ENCODE measurements around the gene NOP14. TPM values are rescaled to one million over a fixed set of nuclear protein-coding genes. Genes with fewer than 3 reads are reported as not detected.
"Not testable (repeated sequence)": the region's sequence is repeated elsewhere in the genome, so short reads cannot be mapped to it uniquely, and the experiment has no call there.

Gene NOP14
- total and polyA plus RNA-seq, 4 donors = 6.1 to 16.9 (median 14.4) TPM

DNA sequence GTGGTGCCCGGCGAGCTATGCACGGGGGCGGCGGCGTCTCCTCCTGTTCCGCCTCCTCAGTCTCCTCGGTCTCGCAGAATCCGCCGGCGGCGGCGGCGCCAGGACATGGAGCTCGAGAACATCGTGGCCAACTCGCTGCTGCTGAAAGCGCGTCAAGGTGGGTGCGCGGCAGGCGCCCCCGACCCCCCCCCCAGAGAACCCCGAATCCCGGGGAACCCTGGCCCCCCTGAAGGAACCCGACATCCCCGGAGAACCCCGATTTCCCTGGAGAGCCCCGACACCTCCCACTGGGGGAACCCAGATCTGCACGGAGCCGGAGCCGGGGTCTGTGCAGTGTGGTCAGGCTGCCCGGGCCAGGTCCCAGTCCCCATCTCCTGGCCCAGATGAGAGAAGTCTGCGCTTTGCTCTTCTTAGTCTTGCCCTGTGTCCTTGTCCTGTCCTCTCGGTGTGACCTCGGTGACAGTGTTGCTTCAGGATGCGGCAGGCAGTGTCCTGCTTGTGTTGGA, 813 bp upstream of the NOP14 start:
- Histone ChIP-seq H3K4me3 (ENCODE audit: low read depth, low read length) (peak overlapping the region; percentile 65), H3K9me3 (ENCODE audit: control insufficient read depth, insufficient read depth, low read length) (no peaks in the 10 kb centered on the region), H3K36me3 (ENCODE audit: control insufficient read depth, insufficient read depth, low read length) (peaks cover 7% of the 10 kb centered on the region), H3K27me3 (ENCODE audit: control insufficient read depth, insufficient read depth, low read length) (no peaks in the 10 kb centered on the region), H3K27ac (ENCODE audit: low read depth, low read length) (no peak overlapping the region), H3K4me1 (ENCODE audit: control insufficient read depth, insufficient read depth, low read length) (peaks cover 20% of the 10 kb centered on the region)
- WGBS (ENCODE audit: insufficient coverage) = under 1% methylated on average over 36 of the region's 38 CpGs
- DNase-seq (ENCODE audit: low read depth in 4 of 6, low spot score in 6 of 6) = peak in 1 of 6 donors; percentile 24

DNA sequence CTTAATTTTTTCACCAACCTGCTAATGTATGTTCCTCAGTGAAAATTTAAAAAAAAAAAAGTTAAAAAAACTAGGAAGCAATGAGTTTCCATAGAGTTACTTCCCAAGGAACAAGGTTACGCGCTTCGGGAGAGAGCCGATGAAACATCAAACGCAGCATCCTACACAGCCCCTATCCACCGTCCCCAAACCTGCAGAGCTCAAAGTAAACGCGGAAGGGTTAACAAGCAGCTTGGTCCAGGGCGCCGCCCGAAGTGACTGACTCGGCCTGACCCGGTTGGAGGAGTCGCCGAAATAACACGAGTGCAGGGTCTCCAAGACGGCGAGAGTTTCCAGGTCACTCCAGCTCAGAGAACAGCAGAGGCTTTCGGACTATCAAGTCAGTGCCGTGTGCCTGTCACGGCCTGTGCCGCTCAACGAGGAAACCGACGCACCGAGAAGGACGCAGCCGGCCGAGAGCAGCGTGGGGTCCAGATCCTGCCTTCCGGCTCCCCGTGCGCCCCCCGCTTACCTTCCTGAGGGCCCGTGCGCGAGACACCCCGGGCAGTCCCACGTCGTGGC, 512 bp downstream of the NOP14 start:
- Histone ChIP-seq H3K4me1 (ENCODE audit: control insufficient read depth, insufficient read depth, low read length) (peaks cover 20% of the 10 kb centered on the region), H3K4me3 (ENCODE audit: low read depth, low read length) (peak overlapping the region; percentile 88), H3K36me3 (ENCODE audit: control insufficient read depth, insufficient read depth, low read length) (peaks cover 7% of the 10 kb centered on the region), H3K27ac (ENCODE audit: low read depth, low read length) (peak overlapping the region; percentile 83), H3K27me3 (ENCODE audit: control insufficient read depth, insufficient read depth, low read length) (no peaks in the 10 kb centered on the region), H3K9me3 (ENCODE audit: control insufficient read depth, insufficient read depth, low read length) (no peaks in the 10 kb centered on the region)
- under 1% methylated on average over 40 of the region's 40 CpGs for WGBS (ENCODE audit: insufficient coverage)
- DNase-seq (ENCODE audit: low read depth in 4 of 6, low spot score in 6 of 6) = peak in 3 of 6 donors; percentile 26 to 72 (median 30)

DNA sequence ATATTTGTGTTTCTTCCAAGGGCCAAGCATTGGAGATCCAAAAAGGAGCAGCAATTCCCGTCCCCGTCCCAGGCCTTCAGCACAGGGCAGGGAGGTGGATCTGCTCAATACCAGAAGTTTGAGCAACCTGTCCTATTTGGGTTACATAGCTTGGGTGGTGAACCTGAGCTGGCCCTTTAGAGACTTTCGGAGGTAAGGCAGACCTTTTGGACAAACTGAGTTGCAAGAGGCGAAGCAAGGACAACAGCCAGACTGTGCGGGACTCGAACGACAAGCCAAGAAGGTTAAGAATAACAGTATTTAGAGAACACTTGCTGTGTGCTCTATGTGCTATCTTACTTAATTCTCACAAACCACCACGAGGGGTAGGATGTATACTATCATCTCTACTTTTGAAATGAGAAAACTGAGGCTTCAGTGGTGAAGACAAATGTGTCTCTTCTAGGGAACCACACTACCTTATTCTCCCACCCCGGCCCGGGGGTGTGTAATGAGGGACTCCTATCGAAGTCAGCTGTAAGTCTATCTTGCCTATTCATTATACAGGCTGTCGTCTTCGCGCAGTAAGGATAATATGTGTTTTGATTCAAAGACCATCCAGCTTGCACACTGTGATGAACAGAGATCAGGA, 1.3 kb downstream of the NOP14 start:
- peak overlapping the region; percentile 88 for H3K4me3 ChIP-seq (ENCODE audit: low read depth, low read length)
- no peaks in the 10 kb centered on the region for H3K27me3 ChIP-seq (ENCODE audit: control insufficient read depth, insufficient read depth, low read length)
- H3K4me1 ChIP-seq (ENCODE audit: control insufficient read depth, insufficient read depth, low read length) = peaks cover 20% of the 10 kb centered on the region
- WGBS (ENCODE audit: insufficient coverage) = 39% methylated on average over 6 of the region's 14 CpGs
- no peak overlapping the region for H3K27ac ChIP-seq (ENCODE audit: low read depth, low read length)
- peaks cover 10% of the 10 kb centered on the region for H3K36me3 ChIP-seq (ENCODE audit: control insufficient read depth, insufficient read depth, low read length)
- no peak for DNase-seq (ENCODE audit: low read depth in 4 of 6, low spot score in 6 of 6)
- H3K9me3 ChIP-seq (ENCODE audit: control insufficient read depth, insufficient read depth, low read length) = no peaks in the 10 kb centered on the region

DNA sequence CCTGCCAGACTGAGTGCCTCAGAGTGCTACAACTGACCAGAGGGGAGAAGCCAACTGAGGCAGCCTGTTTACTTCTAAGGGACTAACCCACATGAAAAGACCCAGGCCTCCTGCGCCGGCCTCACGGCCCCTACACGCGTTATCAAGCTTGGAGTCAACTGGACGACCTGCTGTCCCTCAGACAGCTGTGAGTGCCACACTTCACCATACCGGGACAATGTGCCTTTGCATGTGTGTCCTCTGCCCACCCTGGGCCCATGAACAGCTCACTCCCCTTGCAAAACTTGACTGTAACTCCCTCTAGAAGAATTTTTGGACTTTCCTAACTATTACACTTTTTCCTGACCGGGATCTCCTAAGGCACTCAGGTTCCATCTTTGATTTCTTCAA, 1.8 kb downstream of the NOP14 start:
- DNase-seq (ENCODE audit: low read depth in 4 of 6, low spot score in 6 of 6) = peak in 2 of 6 donors; percentile 21 to 25

GRCh38 chr4:2960450-2960849, 2.8 kb downstream of the NOP14 start:
- Histone ChIP-seq H3K4me1 (ENCODE audit: control insufficient read depth, insufficient read depth, low read length) (peaks cover 20% of the 10 kb centered on the region), H3K36me3 (ENCODE audit: control insufficient read depth, insufficient read depth, low read length) (peaks cover 18% of the 10 kb centered on the region)
- not testable (repeated sequence) for H3K9me3 ChIP-seq (ENCODE audit: control insufficient read depth, insufficient read depth, low read length); H3K27ac ChIP-seq (ENCODE audit: low read depth, low read length); H3K27me3 ChIP-seq (ENCODE audit: control insufficient read depth, insufficient read depth, low read length); DNase-seq (ENCODE audit: low read depth in 4 of 6, low spot score in 6 of 6); H3K4me3 ChIP-seq (ENCODE audit: low read depth, low read length)
- WGBS (ENCODE audit: insufficient coverage) = no CpG with 5 or more reads among the region's 4 CpGs

More for the DNA sequence above, 1.8 kb downstream of the NOP14 start:
- WGBS (ENCODE audit: insufficient coverage) = 67% methylated on average over 8 of the region's 8 CpGs
- Histone ChIP-seq H3K9me3 (ENCODE audit: control insufficient read depth, insufficient read depth, low read length) (no peaks in the 10 kb centered on the region), H3K27me3 (ENCODE audit: control insufficient read depth, insufficient read depth, low read length) (no peaks in the 10 kb centered on the region), H3K27ac (ENCODE audit: low read depth, low read length) (no peak overlapping the region), H3K4me3 (ENCODE audit: low read depth, low read length) (no peak overlapping the region), H3K36me3 (ENCODE audit: control insufficient read depth, insufficient read depth, low read length) (peaks cover 13% of the 10 kb centered on the region), H3K4me1 (ENCODE audit: control insufficient read depth, insufficient read depth, low read length) (peaks cover 20% of the 10 kb centered on the region)

GRCh38 chr4:2958446-2958845, 4.8 kb downstream of the NOP14 start:
- DNase-seq (ENCODE audit: low read depth in 4 of 6, low spot score in 6 of 6) = no peak
- Histone ChIP-seq H3K27ac (ENCODE audit: low read depth, low read length) (no peak overlapping the region), H3K9me3 (ENCODE audit: control insufficient read depth, insufficient read depth, low read length) (no peaks in the 10 kb centered on the region), H3K36me3 (ENCODE audit: control insufficient read depth, insufficient read depth, low read length) (peaks cover 34% of the 10 kb centered on the region), H3K27me3 (ENCODE audit: control insufficient read depth, insufficient read depth, low read length) (no peaks in the 10 kb centered on the region), H3K4me3 (ENCODE audit: low read depth, low read length) (no peak overlapping the region), H3K4me1 (ENCODE audit: control insufficient read depth, insufficient read depth, low read length) (peaks cover 9% of the 10 kb centered on the region)
- WGBS (ENCODE audit: insufficient coverage) = 84% methylated on average over 6 of the region's 9 CpGs

DNA sequence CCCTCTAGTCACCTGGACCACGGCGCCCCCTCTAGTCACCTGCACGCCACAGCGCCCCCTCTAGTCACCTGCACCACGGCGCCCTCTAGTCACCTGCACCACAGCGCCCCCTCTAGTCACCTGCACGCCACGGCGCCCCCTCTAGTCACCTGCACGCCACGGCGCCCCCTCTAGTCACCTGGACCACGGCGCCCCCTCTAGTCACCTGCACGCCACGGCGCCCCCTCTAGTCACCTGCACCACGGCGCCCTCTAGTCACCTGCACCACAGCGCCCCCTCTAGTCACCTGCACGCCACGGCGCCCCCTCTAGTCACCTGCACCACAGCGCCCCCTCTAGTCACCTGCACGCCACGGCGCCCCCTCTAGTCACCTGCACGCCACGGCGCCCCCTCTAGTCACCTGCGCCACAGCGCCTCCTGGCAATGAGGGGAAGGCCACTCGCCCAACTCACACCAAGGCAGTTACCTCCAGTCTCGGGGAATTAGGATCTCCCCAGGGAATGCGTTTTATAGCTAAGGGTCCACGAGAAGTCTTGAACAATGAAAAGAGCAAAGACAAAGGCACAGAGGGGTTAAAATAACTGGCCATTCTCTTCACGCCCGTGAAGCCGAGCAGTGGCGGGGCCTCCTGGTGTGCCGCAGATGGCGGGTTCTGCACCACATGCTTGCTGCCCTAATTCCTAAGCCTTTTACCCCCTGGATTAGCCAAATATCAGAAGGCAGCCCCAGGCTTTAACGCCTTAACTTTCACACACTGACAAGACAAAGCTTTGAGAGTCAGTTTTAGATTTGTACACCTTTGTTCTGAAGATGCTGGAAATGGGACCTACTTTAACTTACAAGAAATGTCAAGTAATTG, 7.8 kb downstream of the NOP14 start:
- not testable (repeated sequence) for H3K9me3 ChIP-seq (ENCODE audit: control insufficient read depth, insufficient read depth, low read length); H3K4me3 ChIP-seq (ENCODE audit: low read depth, low read length); DNase-seq (ENCODE audit: low read depth in 4 of 6, low spot score in 6 of 6); H3K27me3 ChIP-seq (ENCODE audit: control insufficient read depth, insufficient read depth, low read length); H3K4me1 ChIP-seq (ENCODE audit: control insufficient read depth, insufficient read depth, low read length); H3K27ac ChIP-seq (ENCODE audit: low read depth, low read length)
- 83% methylated on average over 13 of the region's 44 CpGs for WGBS (ENCODE audit: insufficient coverage)
- H3K36me3 ChIP-seq (ENCODE audit: control insufficient read depth, insufficient read depth, low read length) = peaks cover 56% of the 10 kb centered on the region

GRCh38 chr4:2954358-2955185, 8.6 kb downstream of the NOP14 start:
- H3K27ac ChIP-seq (ENCODE audit: low read depth, low read length) = no peak overlapping the region
- H3K36me3 ChIP-seq (ENCODE audit: control insufficient read depth, insufficient read depth, low read length) = peaks cover 64% of the 10 kb centered on the region
- 81% methylated on average over 13 of the region's 33 CpGs for WGBS (ENCODE audit: insufficient coverage)

DNA sequence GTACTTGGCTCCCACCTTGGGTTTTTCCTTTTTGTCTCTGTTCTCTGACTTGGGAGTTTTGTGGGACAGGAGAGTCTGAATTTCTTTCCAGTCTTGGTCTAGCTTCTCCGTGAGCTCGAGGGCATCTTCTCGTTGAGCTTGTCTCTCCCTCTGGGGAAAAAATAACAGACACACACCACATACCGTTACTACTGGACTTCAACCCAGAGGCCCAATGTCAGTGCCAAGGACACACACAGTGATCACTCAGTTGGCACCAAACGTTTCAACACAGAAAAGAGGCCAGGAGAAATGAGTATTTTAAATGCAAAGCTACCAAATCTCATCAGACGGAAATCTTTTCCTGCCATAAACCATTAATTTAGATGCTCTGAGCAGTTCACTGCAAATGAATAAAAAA, 9.7 kb downstream of the NOP14 start:
- Histone ChIP-seq H3K27ac (ENCODE audit: low read depth, low read length) (no peak overlapping the region), H3K9me3 (ENCODE audit: control insufficient read depth, insufficient read depth, low read length) (no peaks in the 10 kb centered on the region), H3K27me3 (ENCODE audit: control insufficient read depth, insufficient read depth, low read length) (no peaks in the 10 kb centered on the region), H3K4me3 (ENCODE audit: low read depth, low read length) (no peak overlapping the region), H3K36me3 (ENCODE audit: control insufficient read depth, insufficient read depth, low read length) (peaks cover 73% of the 10 kb centered on the region), H3K4me1 (ENCODE audit: control insufficient read depth, insufficient read depth, low read length) (no peaks in the 10 kb centered on the region)
- 100% methylated on average over 2 of the region's 6 CpGs for WGBS (ENCODE audit: insufficient coverage)
- no peak for DNase-seq (ENCODE audit: low read depth in 4 of 6, low spot score in 6 of 6)

More at GRCh38 chr4:2954358-2955185, 8.6 kb downstream of the NOP14 start:
- Histone ChIP-seq H3K9me3 (ENCODE audit: control insufficient read depth, insufficient read depth, low read length) (no peaks in the 10 kb centered on the region), H3K4me3 (ENCODE audit: low read depth, low read length) (no peak overlapping the region), H3K27me3 (ENCODE audit: control insufficient read depth, insufficient read depth, low read length) (no peaks in the 10 kb centered on the region), H3K4me1 (ENCODE audit: control insufficient read depth, insufficient read depth, low read length) (no peaks in the 10 kb centered on the region)
- no peak for DNase-seq (ENCODE audit: low read depth in 4 of 6, low spot score in 6 of 6)
